K562 (cell line): Measurements from ENCODE around the gene ITGAX.

Experiments used
- CHCHD3 ChIP-seq: fragments of 250-450 bp; sonication (Bioruptor Pico); IDR thresholded peaks from 2 replicates; pipeline ENCODE4 v2.1.2; 2022; ENCODE audit warnings: mild to moderate bottlenecking
- EZH2 ChIP-seq: IDR thresholded peaks from 2 replicates; pipeline ENCODE4 v1.6.1; 2012; ENCODE audit warnings: low read depth, mild to moderate bottlenecking, inconsistent platforms, low read length, borderline replicate concordance
- NCOA6 ChIP-seq: fragments of 450-650 bp; IDR thresholded peaks from 2 replicates; pipeline ENCODE4 v1.6.1; 2017; ENCODE audit warnings: mild to moderate bottlenecking
- SP2 ChIP-seq: IDR thresholded peaks from 2 replicates; pipeline ENCODE4 v1.6.1; 2011; ENCODE audit warnings: mild to moderate bottlenecking, low read depth, low read length, moderate library complexity; ENCODE audit not compliant: poor library complexity, severe bottlenecking; ENCODE audit errors: extremely low read depth
- USF2 ChIP-seq: sonication (generic); formaldehyde crosslinking; IDR thresholded peaks from 2 replicates; pipeline ENCODE4 v1.5.0; 2020; ENCODE audit warnings: missing genetic modification reagents
- ZNF511 ChIP-seq: sonication (generic); formaldehyde crosslinking; IDR thresholded peaks from 2 replicates; pipeline ENCODE4 v1.8.0; 2022; ENCODE audit warnings: mild to moderate bottlenecking, missing genetic modification reagents

- TF ChIP-seq SP2 (no peak), ZNF511 (no peak), NCOA6 (no peak), EZH2 (no peak), CHCHD3 (no peak), USF2 (CRISPR knock-in tag) (no peak)
These were observed 3.0 kb upstream of the ITGAX start for GRCh38 chr16:31351942-31352325.
